ENCODE data around the gene COBL.

The COBL gene

DNA sequence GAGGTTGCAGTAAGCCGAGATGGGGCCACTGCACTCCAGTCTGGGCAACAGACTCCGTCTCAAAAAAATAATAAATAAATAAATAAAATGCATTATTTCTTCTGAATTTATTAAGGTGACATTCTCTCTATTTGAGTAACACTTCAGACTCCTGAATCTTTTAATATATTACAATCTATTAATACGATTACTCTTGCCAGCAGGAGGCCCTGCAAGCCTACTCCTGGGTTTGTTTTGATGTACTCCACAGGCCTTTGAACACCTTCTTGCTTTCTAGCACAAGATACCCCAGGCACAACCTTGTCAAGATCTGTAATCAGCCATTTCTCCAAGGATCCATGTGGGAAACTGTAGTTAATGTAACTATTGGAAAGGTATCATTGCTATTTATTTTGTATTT is 63.5 kb downstream of the COBL start:
- Histone ChIP-seq H3K27ac (no peak overlapping the region), H3K4me1 (no peaks in the 10 kb centered on the region), H3K4me3 (no peak overlapping the region), H3K36me3 (no peaks in the 10 kb centered on the region), H3K27me3 (no peaks in the 10 kb centered on the region), H3K9me3 (no peaks in the 10 kb centered on the region)
- intact Hi-C loops (cut with DNase I; ENCODE audit: low total_unique reads): no loop called here
- TF ChIP-seq, protein P1, sequence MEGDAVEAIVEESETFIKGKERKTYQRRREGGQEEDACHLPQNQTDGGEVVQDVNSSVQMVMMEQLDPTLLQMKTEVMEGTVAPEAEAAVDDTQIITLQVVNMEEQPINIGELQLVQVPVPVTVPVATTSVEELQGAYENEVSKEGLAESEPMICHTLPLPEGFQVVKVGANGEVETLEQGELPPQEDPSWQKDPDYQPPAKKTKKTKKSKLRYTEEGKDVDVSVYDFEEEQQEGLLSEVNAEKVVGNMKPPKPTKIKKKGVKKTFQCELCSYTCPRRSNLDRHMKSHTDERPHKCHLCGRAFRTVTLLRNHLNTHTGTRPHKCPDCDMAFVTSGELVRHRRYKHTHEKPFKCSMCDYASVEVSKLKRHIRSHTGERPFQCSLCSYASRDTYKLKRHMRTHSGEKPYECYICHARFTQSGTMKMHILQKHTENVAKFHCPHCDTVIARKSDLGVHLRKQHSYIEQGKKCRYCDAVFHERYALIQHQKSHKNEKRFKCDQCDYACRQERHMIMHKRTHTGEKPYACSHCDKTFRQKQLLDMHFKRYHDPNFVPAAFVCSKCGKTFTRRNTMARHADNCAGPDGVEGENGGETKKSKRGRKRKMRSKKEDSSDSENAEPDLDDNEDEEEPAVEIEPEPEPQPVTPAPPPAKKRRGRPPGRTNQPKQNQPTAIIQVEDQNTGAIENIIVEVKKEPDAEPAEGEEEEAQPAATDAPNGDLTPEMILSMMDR (IDR thresholded peaks at IDR 0.05): no peak
- DNase-seq: no peak

DNA sequence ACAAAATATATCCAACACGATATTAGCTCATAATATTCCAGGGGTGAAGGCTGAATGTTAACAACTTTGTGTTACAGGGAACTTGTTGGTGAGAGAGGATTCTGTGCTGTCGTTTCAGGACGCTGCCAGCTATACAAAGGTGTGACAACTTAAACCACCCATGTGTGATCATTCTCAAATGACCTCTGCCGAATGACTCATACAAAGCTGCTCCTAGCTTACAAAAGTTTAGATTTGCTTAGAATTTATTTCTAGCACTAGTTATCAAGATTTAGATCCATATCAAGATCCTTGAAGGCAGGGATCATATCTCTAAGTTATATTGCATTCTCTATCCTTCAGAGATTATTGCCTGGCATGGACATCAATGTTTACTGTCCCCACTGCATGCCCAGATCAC is 65.3 kb downstream of the COBL start:
- Histone ChIP-seq H3K36me3 (no peaks in the 10 kb centered on the region), H3K27ac (no peak overlapping the region), H3K9me3 (no peaks in the 10 kb centered on the region), H3K4me1 (no peaks in the 10 kb centered on the region), H3K27me3 (no peaks in the 10 kb centered on the region), H3K4me3 (no peak overlapping the region)
- intact Hi-C loops (cut with DNase I; ENCODE audit: low total_unique reads): no loop called here
- TF ChIP-seq, protein P1 (IDR thresholded peaks at IDR 0.05): no peak
- DNase-seq: no peak

DNA sequence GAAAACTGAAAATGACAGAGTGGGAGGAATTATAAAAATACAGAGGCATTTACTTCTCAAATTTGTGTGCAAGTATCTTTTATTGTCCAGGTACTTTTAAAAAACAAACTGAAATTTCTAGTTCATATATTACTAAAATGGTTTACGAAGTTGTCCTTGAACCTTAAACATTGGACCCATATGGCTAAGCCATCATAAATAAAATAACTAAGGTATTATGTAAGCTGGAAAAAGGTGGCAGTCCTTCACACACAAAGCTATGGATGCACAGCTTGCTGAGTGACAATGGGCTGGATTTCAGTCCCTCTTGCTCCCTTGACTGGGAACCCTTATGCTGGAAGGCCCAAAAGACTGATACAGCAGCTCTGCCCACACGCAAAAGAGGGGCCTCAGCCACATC is 66.1 kb downstream of the COBL start:
- TF ChIP-seq, protein P1 (IDR thresholded peaks at IDR 0.05): no peak
- Histone ChIP-seq H3K27ac (no peak overlapping the region), H3K9me3 (no peaks in the 10 kb centered on the region), H3K4me1 (no peaks in the 10 kb centered on the region), H3K27me3 (no peaks in the 10 kb centered on the region), H3K4me3 (no peak overlapping the region), H3K36me3 (no peaks in the 10 kb centered on the region)
- DNase-seq: no peak
- intact Hi-C loops (cut with DNase I; ENCODE audit: low total_unique reads): no loop called here

DNA sequence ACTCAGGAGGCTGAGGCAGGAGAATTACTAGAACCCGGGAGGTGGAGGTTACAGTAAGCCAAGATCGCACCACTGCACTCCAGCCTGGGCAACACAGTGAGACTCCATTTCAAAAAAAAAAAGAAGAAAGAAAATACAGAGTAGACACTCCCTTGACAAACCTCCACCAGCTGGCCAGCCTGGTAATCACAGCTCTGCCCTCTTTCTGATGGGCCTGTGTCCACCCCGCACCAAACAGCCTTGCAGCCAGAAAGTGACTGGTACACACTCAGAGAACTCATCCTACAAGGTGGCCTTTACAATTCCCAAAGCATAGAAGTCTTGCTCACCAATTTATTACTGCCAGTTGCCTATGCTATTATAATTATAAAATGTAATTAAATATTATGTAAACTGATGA is 66.6 kb downstream of the COBL start:
- intact Hi-C loops (cut with DNase I; ENCODE audit: low total_unique reads): no loop called here
- Histone ChIP-seq H3K4me3 (no peak overlapping the region), H3K4me1 (no peaks in the 10 kb centered on the region), H3K27me3 (no peaks in the 10 kb centered on the region), H3K27ac (no peak overlapping the region), H3K9me3 (no peaks in the 10 kb centered on the region), H3K36me3 (no peaks in the 10 kb centered on the region)
- TF ChIP-seq, protein P1 (IDR thresholded peaks at IDR 0.05): no peak
- no peak for DNase-seq

DNA sequence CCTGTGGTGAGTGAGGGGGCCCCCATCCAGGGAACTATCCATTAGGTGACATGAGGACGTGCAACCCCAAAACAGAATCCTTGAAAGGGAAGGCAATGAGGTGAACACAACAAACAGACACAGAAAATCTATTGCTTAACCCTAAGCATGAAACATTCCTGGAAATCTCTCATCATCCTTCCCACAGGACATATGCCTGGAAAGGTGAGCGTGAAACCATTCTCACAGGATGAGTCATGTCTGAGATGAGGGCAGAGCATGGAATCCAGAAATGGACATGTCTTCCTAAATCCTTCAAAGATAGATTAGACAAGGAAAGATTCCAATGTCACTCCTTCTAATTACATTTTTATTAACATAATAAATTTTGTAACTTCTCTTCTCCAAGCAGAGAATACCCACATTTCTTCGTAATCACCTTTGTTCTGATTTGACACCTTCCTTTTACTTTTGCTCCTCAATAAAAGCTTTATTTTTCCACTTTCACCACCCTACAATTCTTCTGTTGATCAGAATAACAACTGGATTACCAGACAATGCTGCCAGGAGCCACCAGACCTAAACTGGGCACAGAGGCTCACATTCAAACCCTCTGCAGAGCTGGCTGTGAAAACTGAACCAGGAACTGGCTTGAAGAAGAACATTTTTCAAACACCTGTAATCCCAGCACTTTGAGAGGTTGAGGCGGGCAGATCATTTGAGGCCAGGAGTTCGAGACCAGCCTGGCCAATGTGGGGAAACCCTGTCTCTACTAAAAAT is 67.2 kb downstream of the COBL start:
- Histone ChIP-seq H3K27ac (no peak overlapping the region), H3K27me3 (no peaks in the 10 kb centered on the region), H3K36me3 (no peaks in the 10 kb centered on the region), H3K4me1 (no peaks in the 10 kb centered on the region), H3K9me3 (no peaks in the 10 kb centered on the region), H3K4me3 (no peak overlapping the region)
- intact Hi-C loops (cut with DNase I; ENCODE audit: low total_unique reads): no loop called here
- peak in 1 of 2 donors; percentile 51 for DNase-seq
- TF ChIP-seq, protein P1 (IDR thresholded peaks at IDR 0.05): no peak
